Measurements from ENCODE around the gene TALDO1.

- no peak for TF ChIP-seq EP300 (IDR thresholded peaks at IDR 0.05)
- TF ChIP-seq, protein P1, sequence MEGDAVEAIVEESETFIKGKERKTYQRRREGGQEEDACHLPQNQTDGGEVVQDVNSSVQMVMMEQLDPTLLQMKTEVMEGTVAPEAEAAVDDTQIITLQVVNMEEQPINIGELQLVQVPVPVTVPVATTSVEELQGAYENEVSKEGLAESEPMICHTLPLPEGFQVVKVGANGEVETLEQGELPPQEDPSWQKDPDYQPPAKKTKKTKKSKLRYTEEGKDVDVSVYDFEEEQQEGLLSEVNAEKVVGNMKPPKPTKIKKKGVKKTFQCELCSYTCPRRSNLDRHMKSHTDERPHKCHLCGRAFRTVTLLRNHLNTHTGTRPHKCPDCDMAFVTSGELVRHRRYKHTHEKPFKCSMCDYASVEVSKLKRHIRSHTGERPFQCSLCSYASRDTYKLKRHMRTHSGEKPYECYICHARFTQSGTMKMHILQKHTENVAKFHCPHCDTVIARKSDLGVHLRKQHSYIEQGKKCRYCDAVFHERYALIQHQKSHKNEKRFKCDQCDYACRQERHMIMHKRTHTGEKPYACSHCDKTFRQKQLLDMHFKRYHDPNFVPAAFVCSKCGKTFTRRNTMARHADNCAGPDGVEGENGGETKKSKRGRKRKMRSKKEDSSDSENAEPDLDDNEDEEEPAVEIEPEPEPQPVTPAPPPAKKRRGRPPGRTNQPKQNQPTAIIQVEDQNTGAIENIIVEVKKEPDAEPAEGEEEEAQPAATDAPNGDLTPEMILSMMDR (IDR thresholded peaks at IDR 0.05) = no peak
- no peak for TF ChIP-seq POLR2AphosphoS5 (IDR thresholded peaks at IDR 0.05)
Measured at GRCh38 chr11:765802-766091, 18.5 kb downstream of the TALDO1 start.
